AG10803 (cell line): ENCODE measurements around the gene SCAF1.

Source experiments
- DNase-seq: peaks from one replicate; pipeline ENCODE4 v3.0.0; 2010; ENCODE audit warnings: low read depth
- H3K4me3 ChIP-seq: 2 replicates; pipeline ENCODE4 v1.5.1; 2011; ENCODE audit warnings: mild to moderate bottlenecking, low read length, control low read depth
- TF ChIP-seq, protein P1 (sequence below): conservative IDR thresholded peaks from 2 replicates; pipeline ENCODE4 v1.5.1; 2011; ENCODE audit warnings: mild to moderate bottlenecking, low read length, control low read depth, inconsistent platforms

The SCAF1 gene

DNA sequence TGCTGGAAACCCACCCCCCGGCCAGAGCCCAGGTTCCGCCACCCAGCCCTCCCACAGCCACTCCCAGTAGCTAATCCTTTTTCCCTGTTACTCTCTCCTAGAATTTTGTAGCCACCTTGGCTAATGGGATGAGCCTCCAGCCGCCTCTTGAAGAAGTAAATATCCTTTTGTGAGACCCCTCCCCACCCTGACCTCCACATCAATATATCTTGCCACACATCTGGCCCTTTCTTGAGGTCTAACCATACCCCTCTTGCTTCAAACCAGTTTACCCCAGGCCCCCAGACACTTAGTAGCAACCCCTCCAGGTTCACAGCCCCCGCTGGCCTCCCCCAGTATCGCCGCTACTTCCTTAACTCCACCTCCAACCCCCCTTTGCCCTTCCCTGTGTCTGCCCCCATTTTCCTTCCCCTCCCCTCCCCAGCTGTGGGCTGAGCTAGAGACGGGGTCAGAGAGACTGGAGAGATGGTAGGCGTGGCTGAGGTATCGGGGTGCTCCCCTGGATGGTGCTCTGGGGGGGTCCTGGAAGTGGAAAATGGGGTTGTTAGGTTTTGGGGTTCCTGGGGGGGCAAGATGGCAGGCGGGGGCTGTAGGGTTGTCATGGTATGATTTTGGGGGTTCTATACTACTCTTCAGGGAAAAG, 37.9 kb downstream of the SCAF1 start:
- DNase-seq: no peak
- TF ChIP-seq, protein P1, sequence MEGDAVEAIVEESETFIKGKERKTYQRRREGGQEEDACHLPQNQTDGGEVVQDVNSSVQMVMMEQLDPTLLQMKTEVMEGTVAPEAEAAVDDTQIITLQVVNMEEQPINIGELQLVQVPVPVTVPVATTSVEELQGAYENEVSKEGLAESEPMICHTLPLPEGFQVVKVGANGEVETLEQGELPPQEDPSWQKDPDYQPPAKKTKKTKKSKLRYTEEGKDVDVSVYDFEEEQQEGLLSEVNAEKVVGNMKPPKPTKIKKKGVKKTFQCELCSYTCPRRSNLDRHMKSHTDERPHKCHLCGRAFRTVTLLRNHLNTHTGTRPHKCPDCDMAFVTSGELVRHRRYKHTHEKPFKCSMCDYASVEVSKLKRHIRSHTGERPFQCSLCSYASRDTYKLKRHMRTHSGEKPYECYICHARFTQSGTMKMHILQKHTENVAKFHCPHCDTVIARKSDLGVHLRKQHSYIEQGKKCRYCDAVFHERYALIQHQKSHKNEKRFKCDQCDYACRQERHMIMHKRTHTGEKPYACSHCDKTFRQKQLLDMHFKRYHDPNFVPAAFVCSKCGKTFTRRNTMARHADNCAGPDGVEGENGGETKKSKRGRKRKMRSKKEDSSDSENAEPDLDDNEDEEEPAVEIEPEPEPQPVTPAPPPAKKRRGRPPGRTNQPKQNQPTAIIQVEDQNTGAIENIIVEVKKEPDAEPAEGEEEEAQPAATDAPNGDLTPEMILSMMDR: no peak
- H3K4me3 ChIP-seq: no peak overlapping the region

DNA sequence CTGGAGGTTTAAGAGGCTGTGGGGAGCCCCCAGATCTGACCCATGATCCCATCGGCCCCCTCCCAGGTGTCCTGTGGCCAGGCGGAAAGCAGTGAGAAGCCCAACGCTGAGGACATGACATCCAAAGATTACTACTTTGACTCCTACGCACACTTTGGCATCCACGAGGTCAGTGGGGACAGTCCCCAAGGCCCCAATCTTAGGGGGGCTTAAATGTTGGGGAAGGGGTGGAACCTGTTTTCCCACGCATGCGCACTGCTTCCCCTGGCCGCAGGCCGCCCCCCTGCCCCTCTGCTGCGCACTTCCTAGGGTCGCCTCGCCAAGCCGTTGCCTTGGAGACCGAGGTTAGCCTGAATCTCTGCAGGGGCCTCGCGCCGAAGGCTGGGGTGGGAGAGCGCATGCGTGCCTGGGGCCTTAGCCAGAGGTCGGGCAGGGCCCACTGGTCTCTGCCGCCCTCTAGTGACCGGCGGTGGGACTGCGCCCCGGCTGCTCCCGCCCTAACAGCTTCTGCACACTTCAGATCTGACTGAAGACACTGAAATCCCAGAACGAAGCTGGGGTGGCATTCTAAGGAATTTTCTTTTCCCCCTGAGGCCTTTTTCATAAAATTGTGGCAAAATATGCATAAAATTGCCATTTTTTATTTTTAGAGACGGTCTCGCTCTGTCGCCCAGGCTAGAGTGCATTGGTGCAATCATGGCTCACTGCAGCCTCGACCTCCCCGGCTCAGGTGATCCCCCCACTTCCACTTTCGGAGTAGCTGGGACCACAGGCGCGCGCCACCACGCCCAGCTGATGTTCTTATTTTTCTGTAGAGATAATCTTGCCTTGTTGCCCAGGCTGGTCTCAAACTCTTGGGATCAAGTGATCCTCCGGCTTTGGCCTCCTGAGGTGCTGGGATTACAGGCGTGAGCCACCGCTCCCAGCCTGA, 38.7 kb downstream of the SCAF1 start:
- peak overlapping the region; percentile 15 for H3K4me3 ChIP-seq
- TF ChIP-seq, protein P1: peak; percentile 94
- DNase-seq: peak; percentile 77

DNA sequence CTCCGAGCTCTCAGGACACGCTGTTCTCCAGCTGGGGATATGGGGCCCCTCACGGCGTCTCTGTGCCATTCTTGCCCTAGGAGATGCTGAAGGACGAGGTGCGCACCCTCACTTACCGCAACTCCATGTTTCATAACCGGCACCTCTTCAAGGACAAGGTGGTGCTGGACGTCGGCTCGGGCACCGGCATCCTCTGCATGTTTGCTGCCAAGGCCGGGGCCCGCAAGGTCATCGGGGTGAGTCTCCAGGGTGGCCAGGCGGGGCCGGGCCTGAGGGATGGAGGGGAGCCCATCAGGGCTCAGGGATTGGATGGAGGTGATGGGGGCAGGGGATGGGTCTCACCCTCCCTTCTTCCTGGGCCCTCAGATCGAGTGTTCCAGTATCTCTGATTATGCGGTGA, 39.8 kb downstream of the SCAF1 start:
- DNase-seq: no peak
- H3K4me3 ChIP-seq: no peak overlapping the region
- TF ChIP-seq, protein P1: no peak

DNA sequence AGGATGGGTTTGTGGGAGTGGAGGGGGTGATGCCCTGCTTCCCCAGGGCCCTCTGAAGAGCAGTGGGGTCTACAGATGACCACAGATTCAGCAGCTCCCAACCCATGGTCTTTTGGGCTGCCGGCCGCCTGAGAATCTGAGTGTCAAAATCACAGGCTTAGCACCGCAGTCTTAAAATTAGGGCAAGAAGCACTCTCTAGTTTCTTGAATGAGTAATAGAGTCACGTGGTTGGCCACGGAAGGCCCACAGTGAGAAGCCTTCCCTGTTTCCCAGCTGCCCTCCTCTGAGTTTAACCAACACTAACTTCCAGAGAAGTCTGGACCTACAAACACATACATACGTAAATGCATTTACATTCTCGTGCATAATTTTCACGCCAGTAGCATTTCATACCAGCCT, 40.3 kb downstream of the SCAF1 start:
- no peak for DNase-seq
- H3K4me3 ChIP-seq: no peak overlapping the region
- TF ChIP-seq, protein P1: no peak

DNA sequence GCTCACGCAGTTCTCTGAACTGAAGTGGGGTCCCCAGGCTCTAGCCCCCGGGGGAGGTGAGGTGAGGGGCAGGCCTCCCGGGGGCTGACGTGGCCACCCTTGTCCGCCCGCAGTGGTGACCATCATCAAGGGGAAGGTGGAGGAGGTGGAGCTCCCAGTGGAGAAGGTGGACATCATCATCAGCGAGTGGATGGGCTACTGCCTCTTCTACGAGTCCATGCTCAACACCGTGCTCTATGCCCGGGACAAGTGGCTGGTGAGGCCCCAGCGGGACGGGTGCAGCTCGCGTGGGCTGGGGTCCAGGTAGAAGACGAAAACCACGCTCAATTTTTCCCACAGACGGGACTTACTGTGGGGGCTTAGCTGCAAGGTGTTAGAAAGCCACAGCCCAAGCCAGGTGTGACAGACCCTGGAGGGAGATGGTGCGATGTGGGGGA, 41.8 kb downstream of the SCAF1 start:
- TF ChIP-seq, protein P1: no peak
- no peak for DNase-seq
- no peak overlapping the region for H3K4me3 ChIP-seq

DNA sequence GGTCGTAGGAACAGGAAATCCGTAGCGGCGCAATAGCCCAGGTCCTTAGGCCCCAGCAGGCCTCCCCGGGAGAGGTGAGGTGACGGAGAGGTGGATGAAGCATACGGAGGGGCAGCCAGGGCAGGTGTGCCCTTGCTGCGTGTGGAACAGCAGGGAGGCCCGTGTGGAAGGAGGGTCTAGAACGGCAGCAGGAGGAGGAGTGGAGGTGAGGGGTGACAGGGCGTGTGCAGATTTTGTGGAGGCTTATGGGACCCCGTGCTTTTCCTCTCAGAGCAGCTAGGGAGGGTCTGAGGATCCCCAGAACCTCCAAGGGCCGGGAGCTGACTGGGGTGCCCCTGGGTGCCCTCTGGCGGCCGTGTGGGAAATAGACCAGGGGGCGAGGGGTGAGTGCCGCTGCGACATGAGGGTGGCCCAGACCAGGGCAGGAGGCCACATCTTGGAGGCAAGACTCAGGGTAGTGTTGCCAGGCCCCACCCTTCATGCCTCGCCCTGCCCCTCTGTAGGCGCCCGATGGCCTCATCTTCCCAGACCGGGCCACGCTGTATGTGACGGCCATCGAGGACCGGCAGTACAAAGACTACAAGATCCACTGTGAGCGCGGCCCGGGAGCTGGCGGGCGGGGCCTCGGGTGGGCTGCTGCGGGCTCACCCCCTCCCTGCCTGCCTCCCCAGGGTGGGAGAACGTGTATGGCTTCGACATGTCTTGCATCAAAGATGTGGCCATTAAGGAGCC, 42.4 kb downstream of the SCAF1 start:
- no peak for DNase-seq
- TF ChIP-seq, protein P1: peak; percentile 53

More for the DNA sequence above, 42.4 kb downstream of the SCAF1 start:
- no peak overlapping the region for H3K4me3 ChIP-seq
